ENCODE results near the gene MRPL39.

The MRPL39 gene

GRCh38 chr21:25536752-25537151, 70.5 kb downstream of the MRPL39 start:
- DNase-seq (ENCODE audit: low read depth), result no peak

GRCh38 chr21:25535849-25536248, 71.4 kb downstream of the MRPL39 start:
- no peak for DNase-seq (ENCODE audit: low read depth)

All from CMK (cell line).